ENCODE measurements around the gene TAF12.

GRCh38 chr1:28604411-28604810 lies 38.5 kb downstream of the TAF12 start:
- TF ChIP-seq CTCF (IDR thresholded peaks at IDR 0.05; ENCODE audit: insufficient read depth, low read depth, low read length) (no peak), EZH2 (IDR thresholded peaks at IDR 0.05; ENCODE audit: insufficient read depth, low read length) (no peak)
